Stimulated activated effector memory CD8-positive, alpha-beta T cell treated with anti-CD3 and anti-CD28 coated beads, Interleukin-12 subunit alpha, Interleukin-12 subunit beta, amount 100 ng/mL, for 72 hours (primary cell): ENCODE data around the gene JCAD.
"Not testable (repeated sequence)": the region's sequence is repeated elsewhere in the genome, so short reads cannot be mapped to it uniquely, and the experiment has no call there.

Source experiments
- ATAC-seq: fragments of 150-1000 bp; cut with Tn5 transposase; 2 replicates; pipeline ENCODE4 v1.10.0; 2021
- DNase-seq, 2 donors: peaks; one replicate each; pipeline ENCODE4 v3.0.0; 2021 to 2022; ENCODE audit warnings: low spot score in 2 of 2
- H3K27ac Mint-ChIP-seq: one replicate; pipeline ENCODE4 v1.8.0; 2022; ENCODE audit warnings: mild to moderate bottlenecking, mixed read lengths
- H3K36me3 Mint-ChIP-seq: one replicate; pipeline ENCODE4 v1.8.0; 2022; ENCODE audit warnings: mild to moderate bottlenecking, mixed read lengths
- H3K4me1 Mint-ChIP-seq: one replicate; pipeline ENCODE4 v1.8.0; 2022; ENCODE audit warnings: mixed read lengths
- H3K4me3 Mint-ChIP-seq: one replicate; pipeline ENCODE4 v1.8.0; 2022; ENCODE audit warnings: mild to moderate bottlenecking, mixed read lengths
- H3K9me3 Mint-ChIP-seq: one replicate; pipeline ENCODE4 v1.8.0; 2022; ENCODE audit warnings: mixed read lengths

JCAD gene

GRCh38 chr10:30027057-30028005, 32.1 kb downstream of the JCAD start:
- Mint-ChIP-seq H3K27ac (peak overlapping the region; percentile 77), H3K4me1 (peaks cover 32% of the 10 kb centered on the region), H3K4me3 (peak overlapping the region; percentile 74), H3K36me3 (peaks cover 17% of the 10 kb centered on the region), H3K9me3 (no peaks in the 10 kb centered on the region)
- DNase-seq (peak; percentile 74 to 92), ATAC-seq (peak; percentile 99)

DNA sequence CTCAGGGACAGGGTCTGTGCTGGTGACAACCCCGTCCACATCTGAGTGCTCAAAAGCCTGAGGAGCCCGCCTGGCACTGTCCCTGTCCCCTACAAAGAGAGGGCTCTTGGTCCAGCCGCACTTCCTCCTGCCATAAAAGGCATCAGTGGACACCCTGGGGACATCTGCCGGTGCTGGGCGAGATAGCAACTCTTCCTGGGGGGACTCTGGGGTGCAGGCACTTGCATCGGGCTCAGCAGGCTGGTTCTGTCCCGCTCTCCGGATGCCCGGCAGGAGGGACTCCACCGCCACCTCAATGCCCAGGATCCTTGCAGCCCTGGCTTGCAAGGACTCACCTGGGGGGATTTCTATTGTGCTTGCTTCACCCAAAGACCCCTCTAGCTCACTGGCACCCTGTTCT, 32.8 kb downstream of the JCAD start:
- Mint-ChIP-seq H3K4me3 (peak overlapping the region; percentile 74), H3K4me1 (peaks cover 32% of the 10 kb centered on the region), H3K27ac (no peak overlapping the region), H3K9me3 (no peaks in the 10 kb centered on the region), H3K36me3 (peaks cover 17% of the 10 kb centered on the region)
- ATAC-seq (no peak), DNase-seq (no peak)

DNA sequence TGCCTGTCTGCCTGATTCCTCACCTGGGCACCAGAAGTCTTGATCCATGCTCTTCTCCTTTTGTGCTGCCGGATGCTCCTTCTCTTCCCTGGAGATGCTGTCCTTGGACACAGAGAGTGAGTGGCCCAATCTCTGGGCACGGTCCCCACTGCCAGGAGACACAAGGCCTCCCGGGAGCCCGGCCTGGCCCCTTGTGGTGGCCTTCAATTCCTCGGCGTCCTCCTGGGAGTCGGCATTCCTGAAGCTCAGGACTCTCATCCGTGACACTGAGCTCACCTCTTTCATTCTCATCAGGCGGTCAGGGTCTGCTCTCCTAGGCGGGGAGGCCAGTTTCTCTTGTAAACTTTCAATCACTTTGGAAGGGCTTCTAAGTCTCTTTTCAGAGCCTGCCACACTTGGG, 33.3 kb downstream of the JCAD start:
- H3K4me1 Mint-ChIP-seq: peaks cover 32% of the 10 kb centered on the region
- peaks cover 17% of the 10 kb centered on the region for H3K36me3 Mint-ChIP-seq
- ATAC-seq (no peak), DNase-seq (no peak)
- no peak overlapping the region for H3K27ac Mint-ChIP-seq
- no peaks in the 10 kb centered on the region for H3K9me3 Mint-ChIP-seq
- H3K4me3 Mint-ChIP-seq: no peak overlapping the region

- peaks cover 32% of the 10 kb centered on the region for H3K4me1 Mint-ChIP-seq
- not testable (repeated sequence) for DNase-seq
These were observed 34.0 kb downstream of the JCAD start for GRCh38 chr10:30025428-30025827.

DNA sequence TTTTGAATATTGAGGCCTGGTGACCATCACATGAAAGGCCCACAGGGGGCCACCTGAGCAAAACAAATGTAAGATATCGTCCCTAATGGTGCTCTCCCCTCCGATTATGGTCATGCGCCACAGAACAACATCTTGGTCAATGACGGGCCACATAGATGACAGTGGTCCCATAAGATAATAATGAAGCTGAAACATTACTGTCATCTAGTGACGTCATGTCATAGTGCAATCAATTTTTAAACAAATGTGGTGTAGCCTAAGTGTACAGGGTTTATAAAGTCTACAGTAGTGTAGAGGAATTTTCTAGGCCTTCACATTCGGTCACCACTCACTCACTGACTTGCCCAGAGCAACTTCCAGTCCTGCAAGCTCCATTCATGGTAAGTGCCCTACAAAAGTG, 36.8 kb downstream of the JCAD start:
- Mint-ChIP-seq H3K9me3 (no peaks in the 10 kb centered on the region), H3K27ac (no peak overlapping the region), H3K36me3 (peaks cover 10% of the 10 kb centered on the region), H3K4me1 (peaks cover 18% of the 10 kb centered on the region), H3K4me3 (no peak overlapping the region)
- ATAC-seq (no peak), DNase-seq (no peak)

More at GRCh38 chr10:30025428-30025827, 34.0 kb downstream of the JCAD start:
- not testable (repeated sequence) for H3K27ac Mint-ChIP-seq, H3K9me3 Mint-ChIP-seq, ATAC-seq, H3K4me3 Mint-ChIP-seq
- peaks cover 17% of the 10 kb centered on the region for H3K36me3 Mint-ChIP-seq

DNA sequence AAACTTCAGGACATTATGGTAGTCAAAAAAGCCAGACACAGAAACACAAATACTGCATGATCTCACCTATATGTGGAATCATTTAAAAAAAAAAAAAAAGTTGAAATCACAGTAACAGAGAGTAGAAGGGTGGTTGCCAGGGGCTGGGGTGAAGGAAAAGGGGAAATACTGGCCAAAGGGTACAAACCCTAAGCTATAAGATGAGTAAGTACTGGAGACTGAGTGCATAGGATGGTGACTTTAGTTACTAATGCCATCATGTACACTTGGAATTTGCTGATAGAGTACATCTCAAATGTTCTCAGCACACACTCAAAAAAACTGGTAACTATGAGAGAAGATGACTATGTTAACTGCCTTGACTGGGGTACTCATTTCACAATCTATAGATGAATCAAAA, 39.9 kb downstream of the JCAD start:
- no peaks in the 10 kb centered on the region for H3K36me3 Mint-ChIP-seq
- no peak overlapping the region for H3K4me3 Mint-ChIP-seq
- no peak for DNase-seq
- no peak overlapping the region for H3K27ac Mint-ChIP-seq
- ATAC-seq: peak; percentile 48
- H3K9me3 Mint-ChIP-seq: no peaks in the 10 kb centered on the region
- H3K4me1 Mint-ChIP-seq: no peaks in the 10 kb centered on the region

GRCh38 chr10:30018496-30018895, 40.9 kb downstream of the JCAD start:
- H3K9me3 Mint-ChIP-seq: no peaks in the 10 kb centered on the region
- DNase-seq: no peak
- peaks cover 6% of the 10 kb centered on the region for H3K4me1 Mint-ChIP-seq
- H3K4me3 Mint-ChIP-seq: no peak overlapping the region
- H3K36me3 Mint-ChIP-seq: no peaks in the 10 kb centered on the region
- ATAC-seq: no peak
- H3K27ac Mint-ChIP-seq: no peak overlapping the region

DNA sequence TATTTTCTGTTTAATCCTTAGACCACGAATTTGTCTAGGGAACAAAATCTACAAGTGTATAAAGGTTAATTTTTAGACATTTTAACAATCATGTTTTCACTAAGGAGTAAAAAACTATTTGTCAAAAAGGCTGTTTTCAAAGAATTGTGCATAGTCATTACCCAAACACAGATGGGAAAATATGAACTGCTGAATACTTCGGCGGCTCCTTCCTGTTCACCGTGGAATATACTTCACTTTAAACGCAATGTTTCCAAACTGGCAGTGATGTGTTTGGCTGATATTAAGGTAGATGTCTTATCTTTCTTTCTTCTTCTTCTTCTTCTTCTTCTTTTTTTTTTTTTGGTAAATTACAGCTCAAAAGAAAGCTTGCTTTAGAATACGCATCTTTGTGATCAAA, 41.4 kb downstream of the JCAD start:
- no peak for DNase-seq
- Mint-ChIP-seq H3K27ac (no peak overlapping the region), H3K4me1 (peaks cover 6% of the 10 kb centered on the region)

DNA sequence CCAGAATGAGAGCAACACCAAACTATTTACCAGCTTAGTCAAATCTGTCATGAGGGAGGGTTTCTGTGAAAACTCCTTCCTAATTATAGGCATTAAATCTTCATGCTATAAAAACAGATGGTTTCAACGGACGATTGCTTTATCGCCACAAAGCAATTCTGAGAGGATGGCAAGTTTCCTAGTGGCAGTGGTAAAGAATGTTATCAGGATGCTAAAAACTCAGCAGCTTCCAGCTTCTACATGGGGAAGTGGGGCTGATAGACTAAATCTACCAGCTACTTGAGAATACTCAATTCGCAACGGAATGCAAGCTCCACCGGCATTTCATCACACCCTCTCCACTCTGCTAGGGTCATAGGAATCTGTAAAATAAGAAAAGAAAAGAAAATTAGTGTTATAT, 41.8 kb downstream of the JCAD start:
- Mint-ChIP-seq H3K36me3 (no peaks in the 10 kb centered on the region), H3K4me1 (peaks cover 6% of the 10 kb centered on the region), H3K4me3 (no peak overlapping the region), H3K9me3 (no peaks in the 10 kb centered on the region), H3K27ac (no peak overlapping the region)
- ATAC-seq (no peak), DNase-seq (no peak)

More for the DNA sequence above, 41.4 kb downstream of the JCAD start:
- Mint-ChIP-seq H3K36me3 (no peaks in the 10 kb centered on the region), H3K9me3 (no peaks in the 10 kb centered on the region), H3K4me3 (no peak overlapping the region)
- ATAC-seq: no peak

GRCh38 chr10:30014511-30014910, 44.9 kb downstream of the JCAD start:
- H3K36me3 Mint-ChIP-seq: no peaks in the 10 kb centered on the region
- H3K9me3 Mint-ChIP-seq: no peaks in the 10 kb centered on the region
- peak; percentile 64 for ATAC-seq
- H3K4me1 Mint-ChIP-seq: peaks cover 6% of the 10 kb centered on the region
- no peak overlapping the region for H3K27ac Mint-ChIP-seq
- no peak for DNase-seq
- H3K4me3 Mint-ChIP-seq: no peak overlapping the region

DNA sequence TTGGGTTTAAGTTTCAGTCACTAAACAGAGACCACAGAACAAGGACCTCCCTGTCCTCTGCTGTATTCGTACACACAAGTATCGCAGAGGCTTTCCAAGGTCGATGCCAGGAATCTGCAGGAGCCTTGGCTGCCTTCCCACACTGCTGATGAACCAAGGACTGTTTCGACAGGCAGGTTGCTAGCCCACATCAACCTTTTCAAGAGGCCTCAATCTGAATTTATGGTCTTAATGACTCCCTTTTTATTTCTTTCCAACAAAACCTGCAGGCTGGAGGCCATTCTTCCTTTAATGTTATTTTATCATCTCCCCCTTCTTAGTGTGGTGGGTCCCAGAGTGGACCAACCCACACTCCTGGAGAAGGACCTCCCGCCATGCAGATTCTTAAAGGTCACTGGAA, 45.6 kb downstream of the JCAD start:
- H3K9me3 Mint-ChIP-seq: no peaks in the 10 kb centered on the region

GRCh38 chr10:30011956-30012647, 47.3 kb downstream of the JCAD start:
- H3K4me3 Mint-ChIP-seq: no peak overlapping the region
- H3K9me3 Mint-ChIP-seq: no peaks in the 10 kb centered on the region
- DNase-seq (no peak), ATAC-seq (no peak)
- H3K4me1 Mint-ChIP-seq: peaks cover 12% of the 10 kb centered on the region
- no peak overlapping the region for H3K27ac Mint-ChIP-seq
- no peaks in the 10 kb centered on the region for H3K36me3 Mint-ChIP-seq

More for the DNA sequence above, 45.6 kb downstream of the JCAD start:
- Mint-ChIP-seq H3K27ac (no peak overlapping the region), H3K36me3 (no peaks in the 10 kb centered on the region), H3K4me3 (no peak overlapping the region), H3K4me1 (peaks cover 6% of the 10 kb centered on the region)
- no peak for ATAC-seq
- DNase-seq: no peak

- ATAC-seq (no peak), DNase-seq (no peak)
- H3K36me3 Mint-ChIP-seq: no peaks in the 10 kb centered on the region
- no peak overlapping the region for H3K27ac Mint-ChIP-seq
- no peak overlapping the region for H3K4me3 Mint-ChIP-seq
- H3K9me3 Mint-ChIP-seq: no peaks in the 10 kb centered on the region
- H3K4me1 Mint-ChIP-seq: peaks cover 12% of the 10 kb centered on the region
These were observed 48.0 kb downstream of the JCAD start for GRCh38 chr10:30011396-30011795.

- DNase-seq: no peak
- Mint-ChIP-seq H3K4me1 (peaks cover 14% of the 10 kb centered on the region), H3K27ac (no peak overlapping the region), H3K9me3 (no peaks in the 10 kb centered on the region), H3K36me3 (no peaks in the 10 kb centered on the region), H3K4me3 (no peak overlapping the region)
- no peak for ATAC-seq
These were observed 52.0 kb downstream of the JCAD start for GRCh38 chr10:30007406-30007805.

DNA sequence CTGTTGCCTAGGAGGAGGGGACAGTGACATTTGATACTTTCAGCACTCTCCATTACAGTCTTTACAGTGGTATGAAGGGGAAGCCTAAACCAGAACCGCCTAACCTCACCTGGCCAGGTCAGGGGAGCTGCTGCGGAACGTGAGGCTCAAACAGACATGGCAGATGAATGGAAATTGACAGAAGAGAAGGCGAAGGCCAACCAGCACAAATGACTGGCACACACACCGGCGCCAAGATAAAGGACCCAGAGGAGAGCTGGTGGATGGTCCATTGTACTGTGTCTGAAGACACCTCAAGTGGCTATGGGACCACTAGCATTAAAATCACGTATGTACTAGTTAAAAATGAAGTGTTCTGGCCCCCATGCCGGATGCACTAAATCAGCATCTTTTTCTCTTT, 53.0 kb downstream of the JCAD start:
- H3K36me3 Mint-ChIP-seq: no peaks in the 10 kb centered on the region
- no peak overlapping the region for H3K27ac Mint-ChIP-seq
- DNase-seq (no peak), ATAC-seq (no peak)
- H3K9me3 Mint-ChIP-seq: no peaks in the 10 kb centered on the region
- no peak overlapping the region for H3K4me3 Mint-ChIP-seq
- peaks cover 18% of the 10 kb centered on the region for H3K4me1 Mint-ChIP-seq

GRCh38 chr10:30005116-30005515, 54.3 kb downstream of the JCAD start:
- not testable (repeated sequence) for H3K9me3 Mint-ChIP-seq, H3K27ac Mint-ChIP-seq, ATAC-seq, H3K4me3 Mint-ChIP-seq, DNase-seq, H3K36me3 Mint-ChIP-seq
- peaks cover 18% of the 10 kb centered on the region for H3K4me1 Mint-ChIP-seq
